GM12878 (cell line): Measurements from ENCODE around the gene G3BP1. TPM values are rescaled to one million over a fixed set of nuclear protein-coding genes. Genes with fewer than 3 reads are reported as not detected.

Source experiments
- CHD1 ChIP-seq: IDR thresholded peaks from 2 replicates; pipeline ENCODE4 v1.6.1; 2012; ENCODE audit warnings: low read depth, low read length, improper control_type of control experiment
- CREB1 ChIP-seq: IDR thresholded peaks from 2 replicates; pipeline ENCODE4 v1.6.1; 2012; ENCODE audit warnings: low read depth, mild to moderate bottlenecking, inconsistent platforms
- CTCF ChIP-seq, 3 experiments: IDR thresholded peaks in 2 of 3; conservative IDR thresholded peaks in 1 of 3; 2 replicates each; pipeline ENCODE4 v1.5.1; 2011; ENCODE audit warnings: low read depth in 3 of 3, low read length in 3 of 3, mild to moderate bottlenecking in 3 of 3, control low read depth in 2 of 3, moderate library complexity in 2 of 3, inconsistent platforms in 1 of 3, mixed read lengths in 1 of 3; ENCODE audit not compliant: control insufficient read depth in 2 of 3, insufficient read depth in 1 of 3; ENCODE audit errors: extremely low read depth in 1 of 3
- DPF2 ChIP-seq: fragments of 450-650 bp; IDR thresholded peaks from 2 replicates; pipeline ENCODE4 v1.6.1; 2017; ENCODE audit warnings: mild to moderate bottlenecking
- EGR1 ChIP-seq, 2 experiments: IDR thresholded peaks; 1 replicate in 1 of 2; 2 replicates in 1 of 2; pipeline ENCODE4 v1.6.1; 2011 to 2012; ENCODE audit warnings: low read depth in 2 of 2, low read length in 2 of 2, borderline replicate concordance in 1 of 2, mild to moderate bottlenecking in 1 of 2, moderate library complexity in 1 of 2
- GABPA ChIP-seq: IDR thresholded peaks from 2 replicates; pipeline ENCODE4 v1.6.1; 2014; ENCODE audit warnings: antibody characterized with exemption, low read depth, mild to moderate bottlenecking, inconsistent platforms
- IRF4 ChIP-seq: IDR thresholded peaks from 2 replicates; pipeline ENCODE4 v1.6.1; 2011; ENCODE audit warnings: low read depth, low read length
- MEF2B ChIP-seq: fragments of 450-650 bp; IDR thresholded peaks from 2 replicates; pipeline ENCODE4 v1.6.1; 2018; ENCODE audit warnings: mild to moderate bottlenecking, moderate library complexity; ENCODE audit not compliant: partially characterized antibody, poor library complexity, severe bottlenecking
- MLLT1 ChIP-seq: fragments of 450-650 bp; IDR thresholded peaks from 2 replicates; pipeline ENCODE4 v1.6.1; 2016; ENCODE audit warnings: mild to moderate bottlenecking
- MTA2 ChIP-seq: fragments of 450-650 bp; IDR thresholded peaks from 2 replicates; pipeline ENCODE4 v1.6.1; 2016; ENCODE audit warnings: low read depth, mild to moderate bottlenecking, moderate library complexity
- NFYA ChIP-seq: IDR thresholded peaks from 2 replicates; pipeline ENCODE4 v1.6.1; 2011; ENCODE audit warnings: low read depth, mild to moderate bottlenecking, low read length, improper control_type of control experiment, borderline replicate concordance
- POLR2AphosphoS2 ChIP-seq: IDR thresholded peaks from 2 replicates; pipeline ENCODE4 v1.6.1; 2011; ENCODE audit warnings: low read depth, mild to moderate bottlenecking, low read length, improper control_type of control experiment, moderate library complexity
- RAD21 ChIP-seq: IDR thresholded peaks from 2 replicates; pipeline ENCODE4 v1.6.1; 2011; ENCODE audit warnings: mild to moderate bottlenecking, low read depth, low read length, moderate library complexity; ENCODE audit not compliant: insufficient read depth
- RBBP5 ChIP-seq: fragments of 200-600 bp; sonication (generic); conservative IDR thresholded peaks from 2 replicates; pipeline ENCODE4 v1.6.1; 2016
- RELA ChIP-seq: fragments of 450-650 bp; IDR thresholded peaks from 2 replicates; pipeline ENCODE4 v1.8.0; 2014; ENCODE audit warnings: borderline replicate concordance; ENCODE audit not compliant: partially characterized antibody
- SMAD5 ChIP-seq: IDR thresholded peaks from 2 replicates; pipeline ENCODE4 v1.6.1; 2016; ENCODE audit warnings: antibody characterized with exemption, low read depth
- SMARCA5 ChIP-seq: fragments of 450-650 bp; IDR thresholded peaks from 2 replicates; pipeline ENCODE4 v1.6.1; 2017; ENCODE audit warnings: mild to moderate bottlenecking
- SP1 ChIP-seq: IDR thresholded peaks from one replicate; pipeline ENCODE4 v1.6.1; 2011; ENCODE audit warnings: low read depth, low read length
- YY1 ChIP-seq: IDR thresholded peaks from 2 replicates; pipeline ENCODE4 v1.6.1; 2011; ENCODE audit warnings: low read depth, mild to moderate bottlenecking, low read length
- ZNF384 ChIP-seq: IDR thresholded peaks from 2 replicates; pipeline ENCODE4 v1.6.1; 2012; ENCODE audit warnings: low read depth, mild to moderate bottlenecking, low read length, improper control_type of control experiment, borderline replicate concordance
- polyA plus RNA-seq, 11 experiments: library from polyadenylated mRNA; depleted of rRNA in 4 of 11; unstranded in 6 of 11; stranded (reverse) in 5 of 11; fragments of >200 nt; fragmentation: Nextera tagmentation in 4 of 11; fragmentation: Illumina TruSeq in 1 of 11; extraction: Ambion mirVana in 4 of 11; extraction: Trizol in 1 of 11; gene quantifications; 1 replicate in 1 of 11; 2 replicates in 10 of 11; pipeline versions ENCODE4 v1.2.1 to v1.2.3, GENCODE V29; 2011 to 2016; ENCODE audit warnings: inconsistent platforms in 2 of 11, missing spikeins in 2 of 11, low read depth in 1 of 11
- total RNA-seq, 4 experiments: library from RNA; depleted of rRNA in 3 of 4; stranded (reverse); fragments of >200 nt in 3 of 4; fragmentation: Illumina TruSeq in 1 of 4; extraction: Trizol in 1 of 4; gene quantifications; 2 replicates each; pipeline versions ENCODE4 v1.2.1 to v1.2.3, GENCODE V29; 2013 to 2021
- TF ChIP-seq, protein P1 (sequence below): IDR thresholded peaks from 2 replicates; pipeline ENCODE4 v1.6.1; 2012; ENCODE audit warnings: mild to moderate bottlenecking, low read depth, low read length
- TF ChIP-seq, protein P2 (sequence below): fragments of 450-650 bp; conservative IDR thresholded peaks from 2 replicates; pipeline ENCODE4 v1.6.1; 2017; ENCODE audit warnings: mild to moderate bottlenecking, moderate library complexity

The G3BP1 gene
- total and polyA plus RNA-seq, 10 of the 15 experiments (the other 5 are each of a cell fraction or from before 2014, with no cell fraction given): 49.7 to 438 (median 148) TPM

DNA sequence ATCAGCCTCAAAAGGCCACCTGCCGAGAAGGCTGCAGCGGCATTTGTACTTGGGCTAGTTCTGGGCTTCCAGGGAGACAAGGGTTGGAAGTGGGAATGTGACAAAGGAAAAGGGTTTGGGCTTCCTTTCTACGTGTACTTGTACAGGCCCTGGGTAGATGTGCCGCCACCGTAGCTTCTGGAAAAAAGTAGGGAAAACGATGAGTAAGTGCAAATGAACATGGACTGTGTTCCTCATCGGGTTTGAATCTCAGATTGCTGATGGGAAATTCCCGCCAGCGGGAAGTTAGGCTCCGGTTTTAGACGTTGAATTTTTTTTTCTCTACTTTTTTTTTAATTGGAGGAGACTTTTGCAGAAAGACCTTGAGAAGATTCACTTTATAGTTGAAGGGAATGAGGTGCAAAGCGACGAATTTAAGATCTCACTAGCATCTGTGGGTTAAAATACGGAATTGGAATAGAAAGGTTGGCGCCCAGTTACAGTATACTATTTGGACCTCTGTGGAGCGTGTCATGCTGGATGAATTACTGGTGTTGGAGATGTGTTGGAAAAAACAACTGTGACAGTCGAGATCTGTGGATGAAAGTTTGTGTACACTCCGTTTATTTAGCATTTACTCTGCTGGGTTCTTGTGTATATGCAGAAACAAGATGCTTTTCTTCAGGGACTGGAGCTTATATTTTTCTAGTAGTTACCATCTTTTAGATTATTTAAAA is 1.2 kb downstream of the G3BP1 start (continued):
- TF ChIP-seq, protein P1, sequence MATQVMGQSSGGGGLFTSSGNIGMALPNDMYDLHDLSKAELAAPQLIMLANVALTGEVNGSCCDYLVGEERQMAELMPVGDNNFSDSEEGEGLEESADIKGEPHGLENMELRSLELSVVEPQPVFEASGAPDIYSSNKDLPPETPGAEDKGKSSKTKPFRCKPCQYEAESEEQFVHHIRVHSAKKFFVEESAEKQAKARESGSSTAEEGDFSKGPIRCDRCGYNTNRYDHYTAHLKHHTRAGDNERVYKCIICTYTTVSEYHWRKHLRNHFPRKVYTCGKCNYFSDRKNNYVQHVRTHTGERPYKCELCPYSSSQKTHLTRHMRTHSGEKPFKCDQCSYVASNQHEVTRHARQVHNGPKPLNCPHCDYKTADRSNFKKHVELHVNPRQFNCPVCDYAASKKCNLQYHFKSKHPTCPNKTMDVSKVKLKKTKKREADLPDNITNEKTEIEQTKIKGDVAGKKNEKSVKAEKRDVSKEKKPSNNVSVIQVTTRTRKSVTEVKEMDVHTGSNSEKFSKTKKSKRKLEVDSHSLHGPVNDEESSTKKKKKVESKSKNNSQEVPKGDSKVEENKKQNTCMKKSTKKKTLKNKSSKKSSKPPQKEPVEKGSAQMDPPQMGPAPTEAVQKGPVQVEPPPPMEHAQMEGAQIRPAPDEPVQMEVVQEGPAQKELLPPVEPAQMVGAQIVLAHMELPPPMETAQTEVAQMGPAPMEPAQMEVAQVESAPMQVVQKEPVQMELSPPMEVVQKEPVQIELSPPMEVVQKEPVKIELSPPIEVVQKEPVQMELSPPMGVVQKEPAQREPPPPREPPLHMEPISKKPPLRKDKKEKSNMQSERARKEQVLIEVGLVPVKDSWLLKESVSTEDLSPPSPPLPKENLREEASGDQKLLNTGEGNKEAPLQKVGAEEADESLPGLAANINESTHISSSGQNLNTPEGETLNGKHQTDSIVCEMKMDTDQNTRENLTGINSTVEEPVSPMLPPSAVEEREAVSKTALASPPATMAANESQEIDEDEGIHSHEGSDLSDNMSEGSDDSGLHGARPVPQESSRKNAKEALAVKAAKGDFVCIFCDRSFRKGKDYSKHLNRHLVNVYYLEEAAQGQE: no peak
- TF ChIP-seq CHD1 (no peak), MLLT1 (0 out of 2 replicates have a peak, but pooled peaks have one; percentile 11), NFYA (no peak), SP1 (no peak), GABPA (no peak), DPF2 (no peak), MTA2 (no peak), IRF4 (no peak), ZNF384 (0 out of 2 replicates have a peak, but pooled peaks have one; percentile 7), RAD21 (no peak), SMAD5 (no peak), RELA (no peak), EGR1 (IDR thresholded peaks at IDR 0.05; ENCODE audit: borderline replicate concordance in 1 of 2, low read depth in 2 of 2, low read length in 2 of 2) (no peak), RBBP5 (no peak), SMARCA5 (no peak), CREB1 (no peak), CTCF (IDR thresholded peaks at IDR 0.05 in 2 of 3, conservative IDR thresholded peaks at IDR 0.05 in 1 of 3; ENCODE audit: control insufficient read depth in 2 of 3, extremely low read depth in 1 of 3, insufficient read depth in 1 of 3, low read depth in 3 of 3, low read length in 3 of 3) (no peak), MEF2B (no peak), POLR2AphosphoS2 (peak; percentile 27; the same call in 1 of the 2 replicates), YY1 (no peak)
- TF ChIP-seq, protein P2, sequence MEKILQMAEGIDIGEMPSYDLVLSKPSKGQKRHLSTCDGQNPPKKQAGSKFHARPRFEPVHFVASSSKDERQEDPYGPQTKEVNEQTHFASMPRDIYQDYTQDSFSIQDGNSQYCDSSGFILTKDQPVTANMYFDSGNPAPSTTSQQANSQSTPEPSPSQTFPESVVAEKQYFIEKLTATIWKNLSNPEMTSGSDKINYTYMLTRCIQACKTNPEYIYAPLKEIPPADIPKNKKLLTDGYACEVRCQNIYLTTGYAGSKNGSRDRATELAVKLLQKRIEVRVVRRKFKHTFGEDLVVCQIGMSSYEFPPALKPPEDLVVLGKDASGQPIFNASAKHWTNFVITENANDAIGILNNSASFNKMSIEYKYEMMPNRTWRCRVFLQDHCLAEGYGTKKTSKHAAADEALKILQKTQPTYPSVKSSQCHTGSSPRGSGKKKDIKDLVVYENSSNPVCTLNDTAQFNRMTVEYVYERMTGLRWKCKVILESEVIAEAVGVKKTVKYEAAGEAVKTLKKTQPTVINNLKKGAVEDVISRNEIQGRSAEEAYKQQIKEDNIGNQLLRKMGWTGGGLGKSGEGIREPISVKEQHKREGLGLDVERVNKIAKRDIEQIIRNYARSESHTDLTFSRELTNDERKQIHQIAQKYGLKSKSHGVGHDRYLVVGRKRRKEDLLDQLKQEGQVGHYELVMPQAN: no peak
- TF ChIP-seq, all 136 proteins: peak for 8
